Hypothalamus (tissue), 51 donors: Measurements from ENCODE around the gene CILP2.

ENCODE experiments used
- DNase-seq, 51 donors: peaks; one replicate each; lab custom pipeline; 2025; lab: John Stamatoyannopoulos, UW

CILP2 gene

GRCh38 chr19:19541616-19542015 lies 3.6 kb downstream of the CILP2 start:
- no peak for DNase-seq

GRCh38 chr19:19542507-19542906 lies 4.4 kb downstream of the CILP2 start:
- DNase-seq: no peak

- DNase-seq: no peak
Measured at GRCh38 chr19:19543101-19543500, 5.0 kb downstream of the CILP2 start.

- no peak for DNase-seq
Measured at GRCh38 chr19:19543640-19544039, 5.6 kb downstream of the CILP2 start.

- DNase-seq: no peak
Measured at GRCh38 chr19:19544257-19544953, 6.3 kb downstream of the CILP2 start.

GRCh38 chr19:19544954-19545591 lies 7.0 kb downstream of the CILP2 start:
- DNase-seq: no peak

- no peak for DNase-seq
Measured at GRCh38 chr19:19545707-19546106, 7.6 kb downstream of the CILP2 start.

GRCh38 chr19:19546751-19547162 lies 8.7 kb downstream of the CILP2 start:
- DNase-seq: no peak

GRCh38 chr19:19547674-19548336 lies 9.7 kb downstream of the CILP2 start:
- DNase-seq: no peak

- no peak for DNase-seq
Measured at GRCh38 chr19:19548915-19549759, 11.1 kb downstream of the CILP2 start.

GRCh38 chr19:19549804-19550464 lies 11.9 kb downstream of the CILP2 start:
- DNase-seq: no peak

- no peak for DNase-seq
Measured at GRCh38 chr19:19550485-19550929, 12.4 kb downstream of the CILP2 start.

GRCh38 chr19:19550972-19551852 lies 13.1 kb downstream of the CILP2 start:
- DNase-seq: no peak

GRCh38 chr19:19551853-19552192 lies 13.8 kb downstream of the CILP2 start:
- DNase-seq: no peak

- no peak for DNase-seq
Measured at GRCh38 chr19:19552798-19553197, 14.7 kb downstream of the CILP2 start.

- no peak for DNase-seq
Measured at GRCh38 chr19:19553670-19554069, 15.6 kb downstream of the CILP2 start.

GRCh38 chr19:19554074-19555023 lies 16.3 kb downstream of the CILP2 start:
- DNase-seq: peak in 6 of 51 donors; percentile 0 to 31 (median 15)

GRCh38 chr19:19558055-19558454 lies 20.0 kb downstream of the CILP2 start:
- no peak for DNase-seq
